Fibroblast of the aortic adventitia (primary cell): ENCODE data around the gene CFDP1. TPM values are rescaled to one million over a fixed set of nuclear protein-coding genes. Genes with fewer than 3 reads are reported as not detected.

Experiments
- small RNA-seq: library from RNA; depleted of rRNA; stranded (forward); fragments of <200 nt; gene quantifications from one replicate; pipeline ENCODE3, GENCODE V24; 2012
- total RNA-seq: library from RNA; depleted of rRNA; stranded (reverse); fragments of >200 nt; gene quantifications from 2 replicates; pipeline ENCODE4 v1.2.3, GENCODE V29; 2012; ENCODE audit warnings: low replicate concordance

Gene CFDP1
- total RNA-seq, 1 donor, result 47.0 TPM

Small RNA genes within 50 kb of the gene (small RNA-seq; reads per million reads assigned to genes)
- gene RF00598 (not detected), gene RNU6-758P (not detected)

Other genes with a start within 250 kb of the CFDP1 start
- not detected in 2 replicates for gene CTRB2, start 226.3 kb downstream of the CFDP1 start, total RNA-seq
- not detected in 2 replicates for gene CTRB1, start 214.5 kb downstream of the CFDP1 start, total RNA-seq
- 26.9 and 33.4 TPM in 2 replicates for gene BCAR1, start 181.9 kb downstream of the CFDP1 start, total RNA-seq
- gene TMEM170A, start 31.2 kb upstream of the CFDP1 start, total RNA-seq, result 7.0 and 13.6 TPM in 2 replicates
- gene CHST6, start 61.9 kb upstream of the CFDP1 start, total RNA-seq, result 0.16 and 0.27 TPM in 2 replicates
- 0.09 TPM in 1 of 2 replicates, not detected in the other for gene CHST5, start 102.6 kb upstream of the CFDP1 start, total RNA-seq
- 6.4 and 13.9 TPM in 2 replicates for gene TMEM231, start 122.7 kb upstream of the CFDP1 start, total RNA-seq
- 46.5 and 105 TPM in 2 replicates for gene GABARAPL2, start 132.9 kb upstream of the CFDP1 start, total RNA-seq
- gene ADAT1, start 189.8 kb upstream of the CFDP1 start, total RNA-seq, result 32.9 and 65.1 TPM in 2 replicates
- gene KARS1, start 214.2 kb upstream of the CFDP1 start, total RNA-seq, result 75.6 and 144 TPM in 2 replicates
- 42.5 and 78.1 TPM in 2 replicates for gene TERF2IP, start 214.3 kb upstream of the CFDP1 start, total RNA-seq
- not detected in 2 replicates for gene CPHXL2, start 243.5 kb upstream of the CFDP1 start, total RNA-seq